Mucosa of stomach (tissue), 1 donor: ENCODE results near the gene NECAB2.

Experiments used
- H3K27me3 ChIP-seq: one replicate; pipeline ENCODE4 v1.7.0; 2013; ENCODE audit warnings: mild to moderate bottlenecking, low read length; ENCODE audit not compliant: control insufficient read depth, insufficient read depth
- H3K36me3 ChIP-seq: one replicate; pipeline ENCODE4 v1.7.0; 2013; ENCODE audit warnings: low read length; ENCODE audit not compliant: control insufficient read depth, insufficient read depth
- H3K4me1 ChIP-seq: one replicate; pipeline ENCODE4 v1.7.0; 2013; ENCODE audit warnings: mild to moderate bottlenecking, low read length; ENCODE audit not compliant: control insufficient read depth, insufficient read depth
- H3K4me3 ChIP-seq: one replicate; pipeline ENCODE4 v1.7.0; 2013; ENCODE audit warnings: low read length
- H3K9ac ChIP-seq: one replicate; pipeline ENCODE4 v1.7.0; 2013; ENCODE audit warnings: mild to moderate bottlenecking, low read length, moderate library complexity
- H3K9me3 ChIP-seq: one replicate; pipeline ENCODE4 v1.7.0; 2013; ENCODE audit warnings: mild to moderate bottlenecking, low read length, moderate library complexity; ENCODE audit not compliant: control insufficient read depth
- donor health status: Pancreatic carcinoma.

The NECAB2 gene

GRCh38 chr16:83958137-83958845 lies 9.8 kb upstream of the NECAB2 start:
- H3K9ac ChIP-seq: no peak overlapping the region
- no peak overlapping the region for H3K4me3 ChIP-seq
- H3K36me3 ChIP-seq: peaks cover 9% of the 10 kb centered on the region
- H3K27me3 ChIP-seq: no peaks in the 10 kb centered on the region
- H3K9me3 ChIP-seq: no peaks in the 10 kb centered on the region
- H3K4me1 ChIP-seq: peaks cover 28% of the 10 kb centered on the region

GRCh38 chr16:83958846-83959565 lies 9.0 kb upstream of the NECAB2 start:
- peaks cover 22% of the 10 kb centered on the region for H3K4me1 ChIP-seq
- no peak overlapping the region for H3K9ac ChIP-seq
- peaks cover 9% of the 10 kb centered on the region for H3K36me3 ChIP-seq
- H3K27me3 ChIP-seq: no peaks in the 10 kb centered on the region
- H3K9me3 ChIP-seq: no peaks in the 10 kb centered on the region
- H3K4me3 ChIP-seq: no peak overlapping the region

GRCh38 chr16:83959656-83960434 lies 8.2 kb upstream of the NECAB2 start:
- H3K27me3 ChIP-seq: no peaks in the 10 kb centered on the region
- no peaks in the 10 kb centered on the region for H3K9me3 ChIP-seq
- peaks cover 9% of the 10 kb centered on the region for H3K36me3 ChIP-seq
- H3K4me1 ChIP-seq: peaks cover 15% of the 10 kb centered on the region
- H3K4me3 ChIP-seq: no peak overlapping the region
- H3K9ac ChIP-seq: no peak overlapping the region

GRCh38 chr16:83960521-83961249 lies 7.4 kb upstream of the NECAB2 start:
- H3K27me3 ChIP-seq: no peaks in the 10 kb centered on the region
- peaks cover 9% of the 10 kb centered on the region for H3K36me3 ChIP-seq
- H3K4me1 ChIP-seq: peaks cover 11% of the 10 kb centered on the region
- H3K4me3 ChIP-seq: no peak overlapping the region
- no peak overlapping the region for H3K9ac ChIP-seq
- no peaks in the 10 kb centered on the region for H3K9me3 ChIP-seq

GRCh38 chr16:83961591-83961990 lies 6.5 kb upstream of the NECAB2 start:
- Histone ChIP-seq H3K9ac (no peak overlapping the region), H3K27me3 (no peaks in the 10 kb centered on the region), H3K4me3 (no peak overlapping the region), H3K9me3 (no peaks in the 10 kb centered on the region), H3K36me3 (peaks cover 9% of the 10 kb centered on the region), H3K4me1 (peaks cover 5% of the 10 kb centered on the region)

- peaks cover 9% of the 10 kb centered on the region for H3K36me3 ChIP-seq
- H3K4me1 ChIP-seq: no peaks in the 10 kb centered on the region
- no peaks in the 10 kb centered on the region for H3K27me3 ChIP-seq
- H3K9me3 ChIP-seq: no peaks in the 10 kb centered on the region
- no peak overlapping the region for H3K9ac ChIP-seq
- no peak overlapping the region for H3K4me3 ChIP-seq
Measured at GRCh38 chr16:83963277-83964119, 4.5 kb upstream of the NECAB2 start.

GRCh38 chr16:83964684-83965443 lies 3.2 kb upstream of the NECAB2 start:
- Histone ChIP-seq H3K36me3 (peaks cover 3% of the 10 kb centered on the region), H3K9ac (no peak overlapping the region), H3K4me1 (no peaks in the 10 kb centered on the region), H3K27me3 (peaks cover 7% of the 10 kb centered on the region), H3K9me3 (no peaks in the 10 kb centered on the region), H3K4me3 (no peak overlapping the region)

- no peaks in the 10 kb centered on the region for H3K36me3 ChIP-seq
- H3K4me3 ChIP-seq: no peak overlapping the region
- no peaks in the 10 kb centered on the region for H3K4me1 ChIP-seq
- H3K9me3 ChIP-seq: no peaks in the 10 kb centered on the region
- H3K9ac ChIP-seq: no peak overlapping the region
- peaks cover 7% of the 10 kb centered on the region for H3K27me3 ChIP-seq
Measured at GRCh38 chr16:83965444-83966152, 2.4 kb upstream of the NECAB2 start.

GRCh38 chr16:83966153-83966696 lies 1.8 kb upstream of the NECAB2 start:
- Histone ChIP-seq H3K36me3 (no peaks in the 10 kb centered on the region), H3K27me3 (peaks cover 7% of the 10 kb centered on the region), H3K9ac (no peak overlapping the region), H3K4me1 (no peaks in the 10 kb centered on the region), H3K4me3 (no peak overlapping the region), H3K9me3 (no peaks in the 10 kb centered on the region)

GRCh38 chr16:83967091-83967490 lies 953 bp upstream of the NECAB2 start:
- no peaks in the 10 kb centered on the region for H3K36me3 ChIP-seq
- H3K9me3 ChIP-seq: no peaks in the 10 kb centered on the region
- no peaks in the 10 kb centered on the region for H3K4me1 ChIP-seq
- peaks cover 7% of the 10 kb centered on the region for H3K27me3 ChIP-seq
- H3K4me3 ChIP-seq: no peak overlapping the region
- no peak overlapping the region for H3K9ac ChIP-seq
